Endothelial cell of umbilical vein (primary cell): ENCODE data around the gene NALCN. TPM values are rescaled to one million over a fixed set of nuclear protein-coding genes. Genes with fewer than 3 reads are reported as not detected.
A peak's percentile ranks its signal among the peaks of the same experiment; 100 is the strongest.

Source experiments
- BruUV-seq: library from RNA; stranded (reverse); fragments of 400-500 nt; replicated peaks from 2 replicates; lab custom pipeline; 2021; lab: Mats Ljungman, UMichigan
- CTCF ChIA-PET: fragments of 300-600, 350-600 bp; sonication (Branson Sonifier 250); formaldehyde crosslinking; loops from one replicate; lab custom pipeline; 2021; ENCODE audit warnings: antibody characterized with exemption, inconsistent platforms; lab: Charles Lee
- POLR2A ChIA-PET: fragments of 300-600, 350-600 bp; sonication (Branson Sonifier 250); formaldehyde crosslinking; loops from one replicate; lab custom pipeline; 2021; ENCODE audit warnings: antibody characterized with exemption, inconsistent platforms; lab: Charles Lee
- DNase-seq: peaks from one replicate; pipeline ENCODE4 v3.0.0-alpha.2; 2011; ENCODE audit warnings: low read depth, low spot score
- FAIRE-seq: peaks from 2 replicates; lab custom pipeline; 2011; peaks lifted over from hg19 to GRCh38; lab: Jason Lieb, UNC
- H2AFZ ChIP-seq: 2 replicates; pipeline ENCODE4 v1.6.0; 2012; ENCODE audit warnings: low read depth, low read length, control low read depth, inconsistent platforms
- H3K27ac ChIP-seq: 2 replicates; pipeline ENCODE4 v1.5.1; 2011; ENCODE audit warnings: low read depth, mild to moderate bottlenecking, control low read depth, low read length, moderate library complexity; ENCODE audit not compliant: insufficient read depth
- H3K27me3 ChIP-seq, 2 experiments: 2 replicates each; pipeline versions ENCODE4 v1.6.0 to v1.6.1; 2011; ENCODE audit warnings: low read length in 2 of 2, mixed read lengths in 1 of 2; ENCODE audit not compliant: control insufficient read depth in 2 of 2, insufficient read depth in 2 of 2
- H3K36me3 ChIP-seq, 2 experiments: 2 replicates in 1 of 2; 3 replicates in 1 of 2; pipeline ENCODE4 v1.5.1; 2011; ENCODE audit warnings: low read length in 2 of 2, mild to moderate bottlenecking in 1 of 2, moderate library complexity in 1 of 2; ENCODE audit not compliant: control insufficient read depth in 2 of 2, insufficient read depth in 2 of 2; ENCODE audit errors: extremely low read depth in 1 of 2
- H3K4me1 ChIP-seq: 3 replicates; pipeline ENCODE4 v1.5.1; 2011; ENCODE audit warnings: mild to moderate bottlenecking, low read length; ENCODE audit not compliant: control insufficient read depth, insufficient read depth; ENCODE audit errors: extremely low read depth
- H3K4me2 ChIP-seq: 2 replicates; pipeline ENCODE4 v1.6.1; 2011; ENCODE audit warnings: low read length, control low read depth, mixed read lengths; ENCODE audit not compliant: insufficient read depth
- H3K4me3 ChIP-seq, 3 experiments: fragments of 200-600 bp in 1 of 3; sonication (generic), shearing (Covaris generic) in 1 of 3; replicated peaks in 1 of 3; 2 replicates each; pipeline ENCODE4 v1.5.1; 2011 to 2016; ENCODE audit warnings: control low read depth in 3 of 3, low read length in 3 of 3, mild to moderate bottlenecking in 2 of 3, inconsistent platforms in 1 of 3, low read depth in 1 of 3, moderate library complexity in 1 of 3; ENCODE audit not compliant: insufficient read depth in 1 of 3
- H3K79me2 ChIP-seq: 2 replicates; pipeline ENCODE4 v1.6.0; 2012; ENCODE audit warnings: low read length, inconsistent platforms; ENCODE audit not compliant: control insufficient read depth, insufficient read depth
- H3K9ac ChIP-seq: replicated peaks from 2 replicates; pipeline ENCODE3; 2011; ENCODE audit warnings: low read length, control low read depth; ENCODE audit not compliant: insufficient read depth; ENCODE audit errors: extremely low read depth
- H3K9me1 ChIP-seq: replicated peaks from 3 replicates; pipeline ENCODE4 v1.6.0; 2011; ENCODE audit warnings: mild to moderate bottlenecking, low read length; ENCODE audit not compliant: control insufficient read depth, insufficient read depth; ENCODE audit errors: extremely low read depth
- H3K9me3 ChIP-seq: replicated peaks from 2 replicates; pipeline ENCODE4 v1.5.1; 2012; ENCODE audit warnings: low read length, inconsistent platforms; ENCODE audit not compliant: control insufficient read depth, insufficient read depth
- H4K20me1 ChIP-seq: replicated peaks from 2 replicates; pipeline ENCODE3; 2011; ENCODE audit warnings: mild to moderate bottlenecking, low read length; ENCODE audit not compliant: control insufficient read depth, insufficient read depth; ENCODE audit errors: extremely low read depth
- CTCF ChIP-seq, 2 donors: IDR thresholded peaks; 1 replicate in 1 of 2; 2 replicates in 1 of 2; pipeline ENCODE4 v1.5.1; 2011; ENCODE audit warnings: low read length in 2 of 2, mild to moderate bottlenecking in 2 of 2, moderate library complexity in 2 of 2, control low read depth in 1 of 2, inconsistent platforms in 1 of 2, low read depth in 1 of 2; ENCODE audit not compliant: insufficient read depth in 1 of 2; ENCODE audit errors: extremely low read depth in 1 of 2
- EZH2 ChIP-seq: IDR thresholded peaks from 2 replicates; pipeline ENCODE4 v1.6.1; 2012; ENCODE audit warnings: borderline replicate concordance, low read depth, mild to moderate bottlenecking, moderate library complexity, low read length, inconsistent platforms; ENCODE audit not compliant: severe bottlenecking
- FOS ChIP-seq: IDR thresholded peaks from 2 replicates; pipeline ENCODE4 v1.6.1; 2011; ENCODE audit warnings: mild to moderate bottlenecking, low read length, moderate library complexity, borderline replicate concordance; ENCODE audit not compliant: insufficient read depth
- GATA2 ChIP-seq: IDR thresholded peaks from 2 replicates; pipeline ENCODE4 v1.7.0; 2011; ENCODE audit warnings: low read depth, mild to moderate bottlenecking, moderate library complexity, mixed read lengths, low read length; ENCODE audit not compliant: insufficient read length, insufficient read depth
- JUN ChIP-seq: IDR thresholded peaks from 2 replicates; pipeline ENCODE4 v1.6.1; 2011; ENCODE audit warnings: borderline replicate concordance, low read depth; ENCODE audit not compliant: insufficient read length, insufficient read depth
- MYC ChIP-seq: IDR thresholded peaks from one replicate; pipeline ENCODE4 v1.6.1; 2011; ENCODE audit warnings: mild to moderate bottlenecking, low read depth, low read length
- POLR2A ChIP-seq: IDR thresholded peaks from 2 replicates; pipeline ENCODE4 v1.6.1; 2012; ENCODE audit warnings: low read depth, mild to moderate bottlenecking, control low read depth, low read length
- POLR2AphosphoS5 ChIP-seq: IDR thresholded peaks from 2 replicates; pipeline ENCODE4 v1.6.1; 2012; ENCODE audit warnings: low read depth, mild to moderate bottlenecking, control low read depth, low read length, moderate library complexity; ENCODE audit not compliant: insufficient read depth
- dilution Hi-C: fragments of 300-500 bp; cut with MboI; formaldehyde crosslinking; loops from one replicate; pipeline ENCODE4 v1.15.0; 2019; ENCODE audit warnings: low sequenced_read_pairs; ENCODE audit not compliant: extremely low pct_ligation_motif_present
- intact Hi-C: fragments of 100-400 bp; cut with micrococcal nuclease; formaldehyde crosslinking; loops from one replicate; pipeline ENCODE4 v1.10.0; 2022
- polyA plus RNA-seq, 4 experiments: library from polyadenylated mRNA; depleted of rRNA in 3 of 4; stranded (reverse) in 3 of 4; unstranded in 1 of 4; fragments of >200 nt; gene quantifications; 2 replicates each; pipeline versions ENCODE4 v1.2.1 to v1.2.3, GENCODE V29; 2011 to 2012; ENCODE audit warnings: missing spikeins in 1 of 4
- total RNA-seq: library from RNA; stranded (reverse); gene quantifications from 2 replicates; pipeline ENCODE4 v1.2.3, GENCODE V29; 2021
- TF ChIP-seq, protein P1 (sequence below): IDR thresholded peaks from 2 replicates; pipeline ENCODE4 v1.6.1; 2011; ENCODE audit not compliant: insufficient read depth, insufficient read length

Gene NALCN
- total and polyA plus RNA-seq, 2 donors (not counting 3 experiments of a cell fraction or from before 2014, with no cell fraction given) = 3.3 to 4.4 TPM

DNA sequence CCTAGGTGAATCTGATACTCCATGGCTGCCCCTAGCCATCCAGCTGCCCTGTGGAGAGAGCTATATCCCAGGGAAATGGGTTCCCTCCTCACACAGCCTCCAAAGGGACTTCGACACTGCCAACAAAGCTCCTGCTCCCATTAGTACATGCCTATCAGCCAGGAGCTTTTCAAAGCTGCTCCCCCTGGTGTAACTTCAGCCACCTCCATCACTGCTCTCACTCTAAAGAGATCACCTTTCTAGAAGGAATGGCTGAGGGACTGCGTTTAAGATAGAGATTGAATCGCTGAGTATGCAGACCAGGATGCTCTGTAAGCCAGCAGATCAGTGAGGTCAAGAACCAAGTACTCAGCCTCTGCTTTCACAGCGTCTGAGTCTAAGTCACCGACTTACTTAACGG lies 213.7 kb downstream of the NALCN start:
- no TSS peak for BruUV-seq
- Histone ChIP-seq H4K20me1 (no peaks in the 10 kb centered on the region), H3K27ac (no peak overlapping the region), H2AFZ (peak overlapping the region; percentile 14), H3K9ac (no peak overlapping the region), H3K4me1 (no peaks in the 10 kb centered on the region), H3K4me3 (no peak overlapping the region), H3K9me3 (no peaks in the 10 kb centered on the region), H3K27me3 (no peaks in the 10 kb centered on the region), H3K9me1 (no peaks in the 10 kb centered on the region), H3K79me2 (no peaks in the 10 kb centered on the region), H3K4me2 (no peak overlapping the region), H3K36me3 (no peaks in the 10 kb centered on the region)
- ChIA-PET CTCF (interaction anchor here (0.9 to 1.1 kb wide), 2 partner anchors 31 to 58 kb away, joined by 3 read pairs; no protein-coding TSS in a partner anchor), POLR2A (no interaction called here)
- DNase-seq = no peak
- intact Hi-C loops = no loop called here
- TF ChIP-seq MYC (no peak), FOS (no peak), EZH2 (no peak), POLR2AphosphoS5 (no peak)
- TF ChIP-seq, protein P1, sequence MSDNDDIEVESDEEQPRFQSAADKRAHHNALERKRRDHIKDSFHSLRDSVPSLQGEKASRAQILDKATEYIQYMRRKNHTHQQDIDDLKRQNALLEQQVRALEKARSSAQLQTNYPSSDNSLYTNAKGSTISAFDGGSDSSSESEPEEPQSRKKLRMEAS = no peak
- dilution Hi-C loops = no loop called here
- no peak for FAIRE-seq

- Histone ChIP-seq H3K9me3 (no peaks in the 10 kb centered on the region), H3K36me3 (no peaks in the 10 kb centered on the region), H3K9ac (no peak overlapping the region), H3K27me3 (no peaks in the 10 kb centered on the region), H4K20me1 (no peaks in the 10 kb centered on the region), H3K4me2 (no peak overlapping the region), H3K79me2 (no peaks in the 10 kb centered on the region), H3K4me1 (no peaks in the 10 kb centered on the region), H3K4me3 (no peak overlapping the region), H2AFZ (no peak overlapping the region), H3K9me1 (no peaks in the 10 kb centered on the region), H3K27ac (no peak overlapping the region)
- TF ChIP-seq EZH2 (no peak), POLR2A (no peak), MYC (no peak), POLR2AphosphoS5 (no peak), GATA2 (no peak), JUN (no peak), CTCF (IDR thresholded peaks at IDR 0.05; ENCODE audit: extremely low read depth in 1 of 2, insufficient read depth in 1 of 2, low read depth in 1 of 2, low read length in 2 of 2) (no peak), FOS (no peak)
- TF ChIP-seq, protein P1 = no peak
- BruUV-seq = no TSS peak
- no peak for FAIRE-seq
- dilution Hi-C loops = no loop called here
- ChIA-PET POLR2A (no interaction called here), CTCF (no interaction called here)
- intact Hi-C loops = loop anchor here (1.0 kb wide), 1 partner anchor 14 kb away; no protein-coding TSS in a partner anchor
- DNase-seq = no peak
Observed at GRCh38 chr13:101190976-101191375, 225.3 kb downstream of the NALCN start.
